ENCODE measurements around the gene ZFHX3. TPM values are rescaled to one million over a fixed set of nuclear protein-coding genes. Genes with fewer than 3 reads are reported as not detected.

ZFHX3 gene
- total and polyA plus RNA-seq, 2 of the 8 experiments (the other 6 are each of a cell fraction or from before 2014, with no cell fraction given) = 0.08 to 0.99 TPM

DNA sequence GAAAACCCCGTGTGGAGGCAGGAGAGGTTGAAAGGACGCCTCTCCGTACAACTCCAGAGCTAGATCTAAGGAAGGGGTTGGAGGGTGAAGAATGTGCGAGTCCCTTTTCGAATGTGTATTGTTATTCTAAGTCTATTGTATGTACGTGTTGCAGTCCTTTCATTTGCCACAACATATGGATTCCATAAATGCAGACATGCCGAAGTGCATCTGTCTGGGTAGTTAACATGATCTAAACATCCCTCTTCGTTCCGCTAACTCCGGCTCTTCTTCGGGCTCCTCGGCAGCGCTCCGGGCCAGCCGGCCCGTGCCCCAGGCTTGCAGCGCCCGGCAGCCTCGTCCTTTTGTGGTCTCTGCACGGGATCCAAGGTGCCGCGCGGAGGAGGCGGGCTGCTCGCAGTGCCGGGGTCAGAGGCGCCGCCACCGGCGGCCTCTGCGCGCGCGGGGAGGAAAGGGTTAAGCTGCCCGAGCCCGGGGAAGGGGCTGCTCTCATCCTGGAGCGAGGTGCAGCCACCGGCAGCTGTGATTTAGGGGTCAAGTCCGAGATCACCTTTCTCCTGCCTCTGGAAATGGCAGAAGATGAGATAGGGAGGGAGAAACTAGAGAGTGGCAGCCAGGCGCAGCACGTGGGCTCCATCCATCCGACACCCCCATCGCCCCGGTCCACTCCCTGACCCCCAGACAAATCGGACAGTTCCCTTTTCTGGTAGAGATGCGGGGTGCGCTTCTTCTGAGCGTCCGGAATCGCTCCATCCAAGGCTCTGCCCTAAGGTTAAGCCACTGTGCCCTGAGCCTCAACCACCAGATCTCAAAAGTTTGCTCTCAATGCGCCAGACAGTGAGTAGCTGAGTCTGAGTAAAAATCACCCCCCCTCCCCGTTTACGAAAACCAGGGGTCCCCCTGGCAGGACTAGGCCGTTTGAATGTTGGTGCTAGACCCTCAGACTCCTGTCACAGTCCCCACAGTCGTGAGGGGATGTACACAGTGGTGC, 15.1 kb upstream of the ZFHX3 start (continued):
- TF ChIP-seq, protein P1, sequence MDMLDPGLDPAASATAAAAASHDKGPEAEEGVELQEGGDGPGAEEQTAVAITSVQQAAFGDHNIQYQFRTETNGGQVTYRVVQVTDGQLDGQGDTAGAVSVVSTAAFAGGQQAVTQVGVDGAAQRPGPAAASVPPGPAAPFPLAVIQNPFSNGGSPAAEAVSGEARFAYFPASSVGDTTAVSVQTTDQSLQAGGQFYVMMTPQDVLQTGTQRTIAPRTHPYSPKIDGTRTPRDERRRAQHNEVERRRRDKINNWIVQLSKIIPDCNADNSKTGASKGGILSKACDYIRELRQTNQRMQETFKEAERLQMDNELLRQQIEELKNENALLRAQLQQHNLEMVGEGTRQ (IDR thresholded peaks at IDR 0.05; ENCODE audit: low read length) = no peak
- TF ChIP-seq SIX5 (IDR thresholded peaks at IDR 0.05; ENCODE audit: low read depth, low read length) (no peak), CBX5 (IDR thresholded peaks at IDR 0.05; ENCODE audit: low read depth, low read length) (no peak), SUZ12 (IDR thresholded peaks at IDR 0.05; ENCODE audit: low read length) (peak; percentile 69), KDM4A (IDR thresholded peaks at IDR 0.05; ENCODE audit: low read depth, low read length, severe bottlenecking) (no peak), RAD21 (IDR thresholded peaks at IDR 0.05 in 1 of 2, conservative IDR thresholded peaks at IDR 0.05 in 1 of 2; ENCODE audit: low read depth in 2 of 2, low read length in 2 of 2) (peak in 1 of 2 experiments; percentile 33; a peak in 1 of 4 replicates), NANOG (IDR thresholded peaks at IDR 0.05; ENCODE audit: insufficient read depth, low read depth, low read length, poor library complexity, severe bottlenecking) (peak; percentile 38), EGR1 (IDR thresholded peaks at IDR 0.05; ENCODE audit: borderline replicate concordance, low read depth, low read length) (peak; percentile 76), HDAC2 (IDR thresholded peaks at IDR 0.05; ENCODE audit: borderline replicate concordance in 1 of 2, low read depth in 2 of 2, low read length in 2 of 2) (peak; percentile 41 to 64; a peak in 1 of 4 replicates), EZH2 (IDR thresholded peaks at IDR 0.05; ENCODE audit: low read depth, low read length, severe bottlenecking) (peak; percentile 73), TAF1 (IDR thresholded peaks at IDR 0.05; ENCODE audit: low read depth, low read length) (no peak), SP2 (IDR thresholded peaks at IDR 0.05; ENCODE audit: low read length) (no peak), RNF2 (IDR thresholded peaks at IDR 0.05; ENCODE audit: borderline replicate concordance, low read depth, low read length, missing control alignments, poor library complexity, severe bottlenecking) (peak; percentile 65), KDM1A (IDR thresholded peaks at IDR 0.05; ENCODE audit: borderline replicate concordance, low read length) (0 out of 2 replicates have a peak, but pooled peaks have one; percentile 15)
- TF ChIP-seq, protein P2, sequence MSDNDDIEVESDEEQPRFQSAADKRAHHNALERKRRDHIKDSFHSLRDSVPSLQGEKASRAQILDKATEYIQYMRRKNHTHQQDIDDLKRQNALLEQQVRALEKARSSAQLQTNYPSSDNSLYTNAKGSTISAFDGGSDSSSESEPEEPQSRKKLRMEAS (IDR thresholded peaks at IDR 0.05) = peak; percentile 70
- TF ChIP-seq, protein P3, sequence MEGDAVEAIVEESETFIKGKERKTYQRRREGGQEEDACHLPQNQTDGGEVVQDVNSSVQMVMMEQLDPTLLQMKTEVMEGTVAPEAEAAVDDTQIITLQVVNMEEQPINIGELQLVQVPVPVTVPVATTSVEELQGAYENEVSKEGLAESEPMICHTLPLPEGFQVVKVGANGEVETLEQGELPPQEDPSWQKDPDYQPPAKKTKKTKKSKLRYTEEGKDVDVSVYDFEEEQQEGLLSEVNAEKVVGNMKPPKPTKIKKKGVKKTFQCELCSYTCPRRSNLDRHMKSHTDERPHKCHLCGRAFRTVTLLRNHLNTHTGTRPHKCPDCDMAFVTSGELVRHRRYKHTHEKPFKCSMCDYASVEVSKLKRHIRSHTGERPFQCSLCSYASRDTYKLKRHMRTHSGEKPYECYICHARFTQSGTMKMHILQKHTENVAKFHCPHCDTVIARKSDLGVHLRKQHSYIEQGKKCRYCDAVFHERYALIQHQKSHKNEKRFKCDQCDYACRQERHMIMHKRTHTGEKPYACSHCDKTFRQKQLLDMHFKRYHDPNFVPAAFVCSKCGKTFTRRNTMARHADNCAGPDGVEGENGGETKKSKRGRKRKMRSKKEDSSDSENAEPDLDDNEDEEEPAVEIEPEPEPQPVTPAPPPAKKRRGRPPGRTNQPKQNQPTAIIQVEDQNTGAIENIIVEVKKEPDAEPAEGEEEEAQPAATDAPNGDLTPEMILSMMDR (IDR thresholded peaks at IDR 0.05; ENCODE audit: control extremely low read depth in 1 of 3, insufficient read depth in 1 of 3, low read depth in 1 of 3, low read length in 3 of 3) = peak in 1 of 3 experiments; percentile 15; a peak in 1 of 4 replicates
